ENCODE data around the gene FXR2.

DNA sequence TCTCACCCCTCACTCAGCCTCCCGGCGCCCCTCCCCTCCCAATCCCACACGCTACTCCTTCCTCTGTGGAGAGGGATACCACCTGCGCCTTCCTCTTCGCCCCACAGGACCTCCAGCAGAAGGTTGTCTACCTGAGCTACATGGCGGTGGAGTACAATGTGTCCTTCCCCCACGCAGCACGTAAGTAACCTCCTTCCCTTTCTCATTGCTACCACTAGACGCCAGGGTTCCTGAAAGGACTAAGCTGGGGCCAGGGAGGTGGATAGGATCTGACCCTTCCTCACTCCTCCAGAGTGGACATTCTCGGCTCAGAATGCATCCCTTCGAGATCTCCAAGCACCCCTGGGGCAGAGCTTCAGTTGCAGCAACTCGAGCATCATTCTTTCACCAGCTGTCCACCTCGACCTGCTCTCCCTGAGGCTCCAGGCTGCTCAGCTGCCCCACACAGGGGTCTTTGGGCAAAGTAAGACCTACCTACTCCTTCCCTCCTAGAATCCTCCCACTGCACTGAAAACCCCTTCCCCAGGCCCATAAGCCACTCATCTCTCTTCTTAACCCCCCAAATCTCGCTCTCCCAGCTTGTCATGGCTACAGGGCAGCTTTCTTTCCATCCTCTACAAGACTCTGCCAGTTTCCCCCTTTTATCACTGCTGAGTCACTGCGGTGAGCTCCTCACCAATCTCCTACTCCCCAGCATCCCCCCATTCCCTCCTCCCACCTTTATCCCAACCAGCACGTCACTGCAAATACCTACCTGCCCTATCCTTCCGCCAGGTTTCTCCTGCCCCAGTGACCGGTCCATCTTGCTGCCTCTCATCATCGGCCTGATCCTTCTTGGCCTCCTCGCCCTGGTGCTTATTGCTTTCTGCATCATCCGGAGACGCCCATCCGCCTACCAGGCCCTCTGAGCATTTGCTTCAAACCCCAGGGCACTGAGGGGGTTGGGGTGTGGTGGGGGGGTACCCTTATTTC, 33.8 kb downstream of the FXR2 start:
- no peak for TF ChIP-seq EP300 (conservative IDR thresholded peaks at IDR 0.05; ENCODE audit: poor library complexity, severe bottlenecking)
- TF ChIP-seq EZH2 (IDR thresholded peaks at IDR 0.05; ENCODE audit: borderline replicate concordance, insufficient read depth, low read length, poor library complexity, severe bottlenecking), result no peak
- TF ChIP-seq, protein P1, sequence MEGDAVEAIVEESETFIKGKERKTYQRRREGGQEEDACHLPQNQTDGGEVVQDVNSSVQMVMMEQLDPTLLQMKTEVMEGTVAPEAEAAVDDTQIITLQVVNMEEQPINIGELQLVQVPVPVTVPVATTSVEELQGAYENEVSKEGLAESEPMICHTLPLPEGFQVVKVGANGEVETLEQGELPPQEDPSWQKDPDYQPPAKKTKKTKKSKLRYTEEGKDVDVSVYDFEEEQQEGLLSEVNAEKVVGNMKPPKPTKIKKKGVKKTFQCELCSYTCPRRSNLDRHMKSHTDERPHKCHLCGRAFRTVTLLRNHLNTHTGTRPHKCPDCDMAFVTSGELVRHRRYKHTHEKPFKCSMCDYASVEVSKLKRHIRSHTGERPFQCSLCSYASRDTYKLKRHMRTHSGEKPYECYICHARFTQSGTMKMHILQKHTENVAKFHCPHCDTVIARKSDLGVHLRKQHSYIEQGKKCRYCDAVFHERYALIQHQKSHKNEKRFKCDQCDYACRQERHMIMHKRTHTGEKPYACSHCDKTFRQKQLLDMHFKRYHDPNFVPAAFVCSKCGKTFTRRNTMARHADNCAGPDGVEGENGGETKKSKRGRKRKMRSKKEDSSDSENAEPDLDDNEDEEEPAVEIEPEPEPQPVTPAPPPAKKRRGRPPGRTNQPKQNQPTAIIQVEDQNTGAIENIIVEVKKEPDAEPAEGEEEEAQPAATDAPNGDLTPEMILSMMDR (IDR thresholded peaks at IDR 0.05; ENCODE audit: poor library complexity, severe bottlenecking), result no peak
- TF ChIP-seq POLR2AphosphoS5 (IDR thresholded peaks at IDR 0.05), result no peak
- no peak for TF ChIP-seq TAF1 (IDR thresholded peaks at IDR 0.05; ENCODE audit: low read depth)
- TF ChIP-seq, protein P2, sequence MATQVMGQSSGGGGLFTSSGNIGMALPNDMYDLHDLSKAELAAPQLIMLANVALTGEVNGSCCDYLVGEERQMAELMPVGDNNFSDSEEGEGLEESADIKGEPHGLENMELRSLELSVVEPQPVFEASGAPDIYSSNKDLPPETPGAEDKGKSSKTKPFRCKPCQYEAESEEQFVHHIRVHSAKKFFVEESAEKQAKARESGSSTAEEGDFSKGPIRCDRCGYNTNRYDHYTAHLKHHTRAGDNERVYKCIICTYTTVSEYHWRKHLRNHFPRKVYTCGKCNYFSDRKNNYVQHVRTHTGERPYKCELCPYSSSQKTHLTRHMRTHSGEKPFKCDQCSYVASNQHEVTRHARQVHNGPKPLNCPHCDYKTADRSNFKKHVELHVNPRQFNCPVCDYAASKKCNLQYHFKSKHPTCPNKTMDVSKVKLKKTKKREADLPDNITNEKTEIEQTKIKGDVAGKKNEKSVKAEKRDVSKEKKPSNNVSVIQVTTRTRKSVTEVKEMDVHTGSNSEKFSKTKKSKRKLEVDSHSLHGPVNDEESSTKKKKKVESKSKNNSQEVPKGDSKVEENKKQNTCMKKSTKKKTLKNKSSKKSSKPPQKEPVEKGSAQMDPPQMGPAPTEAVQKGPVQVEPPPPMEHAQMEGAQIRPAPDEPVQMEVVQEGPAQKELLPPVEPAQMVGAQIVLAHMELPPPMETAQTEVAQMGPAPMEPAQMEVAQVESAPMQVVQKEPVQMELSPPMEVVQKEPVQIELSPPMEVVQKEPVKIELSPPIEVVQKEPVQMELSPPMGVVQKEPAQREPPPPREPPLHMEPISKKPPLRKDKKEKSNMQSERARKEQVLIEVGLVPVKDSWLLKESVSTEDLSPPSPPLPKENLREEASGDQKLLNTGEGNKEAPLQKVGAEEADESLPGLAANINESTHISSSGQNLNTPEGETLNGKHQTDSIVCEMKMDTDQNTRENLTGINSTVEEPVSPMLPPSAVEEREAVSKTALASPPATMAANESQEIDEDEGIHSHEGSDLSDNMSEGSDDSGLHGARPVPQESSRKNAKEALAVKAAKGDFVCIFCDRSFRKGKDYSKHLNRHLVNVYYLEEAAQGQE (IDR thresholded peaks at IDR 0.05; ENCODE audit: borderline replicate concordance), result no peak
- TF ChIP-seq RAD21 (conservative IDR thresholded peaks at IDR 0.05), result no peak
- no peak for TF ChIP-seq MXI1 (conservative IDR thresholded peaks at IDR 0.05; ENCODE audit: poor library complexity, severe bottlenecking)
- TF ChIP-seq SMC3 (conservative IDR thresholded peaks at IDR 0.05; ENCODE audit: poor library complexity), result no peak

Measured in neural cell (in vitro differentiated cells).